Psoas muscle (tissue), 8 donors: ENCODE results near the gene NFATC2. TPM values are rescaled to one million over a fixed set of nuclear protein-coding genes. Genes with fewer than 3 reads are reported as not detected.

ENCODE experiments used
- ATAC-seq, 4 donors: fragments of 200-7000 bp; cut with Tn5 transposase; one replicate each; pipeline ENCODE4 v1.9.1; 2020; ENCODE audit warnings: moderate library complexity in 3 of 4, mild to moderate bottlenecking in 2 of 4
- DNase-seq, 2 donors: peaks; one replicate each; pipeline ENCODE4 v3.0.0-alpha.2; 2020
- H3K27ac ChIP-seq: fragments of 200-600 bp; one replicate; pipeline ENCODE4 v1.8.0; 2022
- H3K27me3 ChIP-seq, 3 donors: fragments of 200-600 bp in 1 of 3; one replicate each; pipeline versions ENCODE4 v1.6.1 to v1.8.0; 2013 to 2022; ENCODE audit warnings: low read length in 2 of 3, mild to moderate bottlenecking in 2 of 3, moderate library complexity in 1 of 3; ENCODE audit not compliant: insufficient read depth in 3 of 3
- H3K36me3 ChIP-seq, 2 donors: fragments of 200-600 bp in 1 of 2; one replicate each; pipeline versions ENCODE4 v1.6.1 to v1.8.0; 2013 to 2022; ENCODE audit warnings: low read depth in 1 of 2, mild to moderate bottlenecking in 1 of 2, moderate library complexity in 1 of 2; ENCODE audit not compliant: insufficient read depth in 1 of 2
- H3K4me1 ChIP-seq: fragments of 200-600 bp; one replicate; pipeline ENCODE4 v1.8.0; 2022
- H3K4me3 ChIP-seq: fragments of 200-600 bp; one replicate; pipeline ENCODE4 v1.8.0; 2022; ENCODE audit warnings: mild to moderate bottlenecking
- H3K9me3 ChIP-seq: fragments of 200-600 bp; one replicate; pipeline ENCODE4 v1.8.0; 2022
- WGBS, 3 donors: extraction: QIAGEN DNeasy Blood & Tissue Kit; methylation state at CpG; one replicate each; pipeline versions ENCODE4 v1.1.6 to v1.1.7; 2013; 5-methylcytosine and 5-hydroxymethylcytosine counted together
- intact Hi-C, 2 donors: fragments of 100-400 bp; cut with DNase I; formaldehyde crosslinking; loops; one replicate each; pipeline versions ENCODE4 v1.11.0 to v1.14.2; 2022
- polyA plus RNA-seq, 3 donors: library from polyadenylated mRNA; stranded (reverse); fragments of 200-250 nt; gene quantifications; one replicate each; pipeline ENCODE4 v1.2.3, GENCODE V29; 2013
- total RNA-seq, 4 donors: library from RNA; stranded (reverse); fragmentation: NEBNext Ultra II Directional in 2 of 4; extraction: Animal tissue kit (Norgen Biotek cat#: 25700) in 2 of 4; gene quantifications; one replicate each; pipeline versions ENCODE4 v1.2.1 to v1.2.4, GENCODE V29; 2021 to 2023
- TF ChIP-seq, protein P1 (sequence below): fragments of 200-600 bp; IDR thresholded peaks from one replicate; pipeline ENCODE4 v1.8.0; 2022; ENCODE audit warnings: antibody characterized with exemption
- donor health status: healthy with polysubstance abuse.
- donor health status: DM: no; HTN: no; CAD: no; lungs with moderate emphysema.
- donor health status: Bipolar disorder and iron deficiency.
- donor health status: healthy.
- donor health status: DM: yes; HTN: yes; CAD: no.
- donor health status: DM: no; HTN: no; CAD: no.
- donor health status: DM: no; HTN: no; CAD: no.
- donor health status: DM: yes; HTN: yes; CAD: no.

NFATC2 gene
- total and polyA plus RNA-seq, 7 donors, result 0.18 to 3.1 (median 0.64) TPM

DNA sequence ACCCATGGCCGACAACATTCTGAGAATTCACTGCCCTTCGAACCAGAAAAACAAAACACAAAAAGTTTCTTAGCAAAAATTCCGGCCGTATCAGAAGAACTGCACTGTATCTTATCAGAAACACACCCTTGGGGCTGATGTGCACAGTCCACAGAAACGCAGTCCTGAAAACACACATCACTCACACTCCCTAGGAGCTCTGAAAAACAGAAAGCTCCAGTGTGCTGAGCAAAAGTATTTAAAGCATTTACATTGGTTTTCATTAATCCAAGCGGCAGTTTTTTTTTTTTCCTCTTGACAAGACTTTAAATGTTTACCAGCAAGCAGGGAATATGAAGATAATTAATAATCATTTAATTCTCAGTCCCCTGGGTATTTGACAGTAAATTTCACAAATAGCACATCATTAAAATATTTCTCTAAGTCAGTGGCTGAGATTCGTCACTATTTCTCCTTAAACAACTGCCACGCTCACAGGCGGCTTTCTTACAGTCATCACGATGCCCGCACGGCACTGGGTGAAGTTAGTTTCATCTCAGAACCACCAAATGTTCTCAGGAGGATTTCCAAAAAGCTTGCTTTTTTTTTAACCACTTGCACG, 13.3 kb downstream of the NFATC2 start:
- 82 to 88% (median 83%) methylated on average over 13 of the region's 13 CpGs for WGBS, 3 donors
- H3K9me3 ChIP-seq, result no peaks in the 10 kb centered on the region
- intact Hi-C loops, result no loop called here
- ATAC-seq (no peak), DNase-seq (no peak)
- peaks cover 20% of the 10 kb centered on the region for H3K4me1 ChIP-seq
- no peaks in the 10 kb centered on the region for H3K27me3 ChIP-seq
- no peak overlapping the region for H3K27ac ChIP-seq
- H3K4me3 ChIP-seq, result no peak overlapping the region
- no peaks in the 10 kb centered on the region for H3K36me3 ChIP-seq
- TF ChIP-seq, protein P1, sequence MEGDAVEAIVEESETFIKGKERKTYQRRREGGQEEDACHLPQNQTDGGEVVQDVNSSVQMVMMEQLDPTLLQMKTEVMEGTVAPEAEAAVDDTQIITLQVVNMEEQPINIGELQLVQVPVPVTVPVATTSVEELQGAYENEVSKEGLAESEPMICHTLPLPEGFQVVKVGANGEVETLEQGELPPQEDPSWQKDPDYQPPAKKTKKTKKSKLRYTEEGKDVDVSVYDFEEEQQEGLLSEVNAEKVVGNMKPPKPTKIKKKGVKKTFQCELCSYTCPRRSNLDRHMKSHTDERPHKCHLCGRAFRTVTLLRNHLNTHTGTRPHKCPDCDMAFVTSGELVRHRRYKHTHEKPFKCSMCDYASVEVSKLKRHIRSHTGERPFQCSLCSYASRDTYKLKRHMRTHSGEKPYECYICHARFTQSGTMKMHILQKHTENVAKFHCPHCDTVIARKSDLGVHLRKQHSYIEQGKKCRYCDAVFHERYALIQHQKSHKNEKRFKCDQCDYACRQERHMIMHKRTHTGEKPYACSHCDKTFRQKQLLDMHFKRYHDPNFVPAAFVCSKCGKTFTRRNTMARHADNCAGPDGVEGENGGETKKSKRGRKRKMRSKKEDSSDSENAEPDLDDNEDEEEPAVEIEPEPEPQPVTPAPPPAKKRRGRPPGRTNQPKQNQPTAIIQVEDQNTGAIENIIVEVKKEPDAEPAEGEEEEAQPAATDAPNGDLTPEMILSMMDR, result no peak

DNA sequence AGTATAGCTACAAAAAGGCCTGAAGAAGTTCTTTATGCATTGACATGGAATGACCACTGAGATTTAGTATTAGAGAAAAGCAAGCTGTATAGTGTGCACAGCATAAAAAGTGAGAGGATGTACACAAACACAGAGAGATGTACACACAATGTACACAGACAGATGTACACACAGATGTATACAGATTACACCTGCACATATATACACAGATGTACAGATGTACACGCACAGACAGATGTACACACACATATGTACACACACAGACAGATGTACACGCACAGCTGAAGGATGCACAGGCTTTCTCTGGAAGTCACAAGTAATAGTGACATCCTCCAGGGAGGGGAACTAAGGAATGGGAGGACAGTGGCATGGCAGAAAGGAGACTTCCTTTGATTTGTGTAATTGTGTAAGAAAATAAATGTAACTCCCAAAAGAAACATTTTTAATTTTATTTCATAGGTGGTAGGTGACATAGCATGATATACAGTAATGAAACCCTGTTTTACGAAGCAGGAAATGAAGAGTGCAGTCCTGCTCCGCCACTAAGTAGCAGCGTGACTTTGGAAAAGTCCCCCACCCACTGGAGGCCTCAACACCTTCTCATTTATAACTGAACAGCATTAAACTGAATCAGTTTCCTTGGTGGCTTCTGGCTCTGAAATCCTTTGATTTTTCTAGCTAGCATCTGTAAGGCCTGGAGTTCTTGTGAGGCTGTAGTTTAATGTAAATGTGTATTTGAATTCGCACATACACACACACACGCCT, 14.1 kb downstream of the NFATC2 start:
- no peaks in the 10 kb centered on the region for H3K36me3 ChIP-seq
- TF ChIP-seq, protein P1, result no peak
- H3K4me3 ChIP-seq, result no peak overlapping the region
- 77 to 91% (median 90%) methylated on average over 7 of the region's 7 CpGs for WGBS, 3 donors
- no peak for DNase-seq
- intact Hi-C loops, result no loop called here
- no peaks in the 10 kb centered on the region for H3K27me3 ChIP-seq
- peaks cover 18% of the 10 kb centered on the region for H3K4me1 ChIP-seq
- H3K9me3 ChIP-seq, result no peaks in the 10 kb centered on the region
- no peak for ATAC-seq
- no peak overlapping the region for H3K27ac ChIP-seq

DNA sequence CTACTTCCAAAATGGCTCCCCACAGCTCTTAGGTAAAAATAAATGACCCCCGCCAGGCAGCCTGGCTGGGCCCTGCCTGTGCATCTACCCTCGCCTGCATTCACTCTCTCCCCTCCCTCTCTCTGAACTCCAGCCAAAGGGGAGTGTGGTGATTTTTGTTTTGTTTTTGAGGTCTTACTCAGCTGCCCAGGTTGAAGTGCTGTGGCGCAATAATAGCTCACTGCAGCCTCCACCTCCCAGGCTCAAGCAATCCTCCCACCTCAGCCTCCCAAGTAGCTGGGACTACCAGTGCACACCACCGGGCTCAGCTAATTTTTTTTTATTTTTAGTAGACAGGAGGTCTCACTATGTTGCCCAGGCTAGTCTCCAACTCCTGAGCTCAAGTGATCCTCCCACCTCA, 15.8 kb downstream of the NFATC2 start:
- H3K27ac ChIP-seq, result peak overlapping the region; percentile 4
- TF ChIP-seq, protein P1, result no peak
- H3K4me1 ChIP-seq, result peaks cover 4% of the 10 kb centered on the region
- WGBS, 3 donors, result 92 to 95% (median 93%) methylated on average over 4 of the region's 4 CpGs
- ATAC-seq (no peak), DNase-seq (no peak)
- intact Hi-C loops, result no loop called here
- H3K4me3 ChIP-seq, result no peak overlapping the region
- no peaks in the 10 kb centered on the region for H3K9me3 ChIP-seq
- no peaks in the 10 kb centered on the region for H3K27me3 ChIP-seq
- no peaks in the 10 kb centered on the region for H3K36me3 ChIP-seq

DNA sequence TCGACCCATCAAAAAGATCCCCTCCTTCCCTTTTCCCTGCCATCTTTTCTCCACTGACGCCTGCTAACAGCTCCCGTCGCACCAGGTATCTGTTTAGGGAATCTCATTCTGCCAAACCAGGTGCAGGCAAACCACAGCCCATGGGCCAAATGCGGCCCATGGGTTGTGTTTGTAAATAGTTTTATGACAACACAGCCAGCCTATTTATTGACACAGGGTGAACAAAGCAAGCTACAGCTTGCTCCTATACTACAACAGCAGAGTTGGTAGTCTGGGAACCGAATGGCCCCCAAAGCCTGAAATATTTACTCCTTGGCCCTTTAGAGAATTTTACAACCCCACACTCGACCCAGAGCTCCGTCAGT, 16.4 kb downstream of the NFATC2 start:
- H3K4me3 ChIP-seq, result peak overlapping the region; percentile 30
- no peaks in the 10 kb centered on the region for H3K9me3 ChIP-seq
- TF ChIP-seq, protein P1, result no peak
- H3K36me3 ChIP-seq, result no peaks in the 10 kb centered on the region
- H3K27me3 ChIP-seq, result no peaks in the 10 kb centered on the region
- peaks cover 3% of the 10 kb centered on the region for H3K4me1 ChIP-seq
- no peak for DNase-seq
- intact Hi-C loops, result no loop called here
- peak in 1 of 4 donors; percentile 40 for ATAC-seq
- peak overlapping the region; percentile 4 for H3K27ac ChIP-seq
- 64 to 78% (median 69%) methylated on average over 8 of the region's 8 CpGs for WGBS, 3 donors
